Measurements from ENCODE around the gene MAX. TPM values are rescaled to one million over a fixed set of nuclear protein-coding genes. Genes with fewer than 3 reads are reported as not detected.

MAX gene
- total RNA-seq, 1 donor from 2014 or later, result 22.2 TPM

DNA sequence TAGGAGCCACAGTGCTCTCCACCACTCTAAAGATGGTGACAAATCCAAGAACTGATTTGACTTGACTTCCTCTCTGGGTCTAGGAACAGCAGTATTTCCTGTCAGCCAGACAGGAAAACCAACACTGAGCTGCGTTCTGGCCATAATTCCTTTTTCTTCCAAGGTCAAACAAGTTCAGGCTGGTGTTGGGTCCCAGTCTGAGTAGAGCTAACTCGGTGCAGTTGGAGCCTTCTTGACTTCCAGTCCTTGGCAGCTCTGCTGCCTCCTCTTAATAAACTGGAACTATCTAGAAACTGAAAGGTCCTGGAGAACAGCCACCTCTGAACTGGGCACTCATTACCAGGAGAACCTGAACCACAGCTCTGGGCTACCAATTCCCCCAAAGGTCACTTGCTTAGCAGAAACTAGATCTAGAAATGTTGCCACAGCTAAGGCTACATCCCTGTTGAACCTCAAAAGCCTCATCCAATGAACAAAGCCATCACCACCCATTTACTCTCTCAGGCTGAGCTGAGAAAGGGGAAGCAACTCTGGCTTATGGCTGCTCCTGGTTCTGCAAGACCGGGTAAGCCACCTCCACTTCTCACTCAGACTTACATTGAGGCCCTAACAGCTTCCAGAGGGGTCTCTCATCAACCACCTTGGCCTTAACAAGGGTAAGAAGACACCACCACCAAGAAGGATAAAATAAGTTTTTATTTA, 27.7 kb downstream of the MAX start:
- Histone ChIP-seq H3K4me3 (no peak overlapping the region), H3K4me2 (no peak overlapping the region), H3K9ac (no peak overlapping the region), H2AFZ (replicated peaks) (no peak overlapping the region), H3K4me1 (no peaks in the 10 kb centered on the region), H3K9me3 (ENCODE audit: low read depth) (no peaks in the 10 kb centered on the region), H3K27ac (no peak overlapping the region), H3F3A (ENCODE audit: low read depth) (no peaks in the 10 kb centered on the region), H3K36me3 (no peaks in the 10 kb centered on the region), H3K79me2 (ENCODE audit: low read depth) (no peaks in the 10 kb centered on the region), H3K27me3 (no peaks in the 10 kb centered on the region), H4K20me1 (ENCODE audit: low read depth) (no peaks in the 10 kb centered on the region)
- no peak for TF ChIP-seq EZH2 (IDR thresholded peaks at IDR 0.05)
- no peak for TF ChIP-seq CTCF (IDR thresholded peaks at IDR 0.05)
- TF ChIP-seq EZH2phosphoT487 (IDR thresholded peaks at IDR 0.05), result no peak
- Mint-ChIP-seq H3K36me3 (peaks cover 6% of the 10 kb centered on the region), H3K27ac (no peak overlapping the region), H3K27me3 (ENCODE audit: insufficient read depth, low read depth) (no peaks in the 10 kb centered on the region), H3K4me1 (no peaks in the 10 kb centered on the region), H3K9me3 (no peaks in the 10 kb centered on the region), H3K4me3 (no peak overlapping the region)
- no peak for DNase-seq (ENCODE audit: low spot score)

GRCh38 chr14:65073605-65074201, 28.6 kb downstream of the MAX start:
- Mint-ChIP-seq H3K4me1 (no peaks in the 10 kb centered on the region), H3K9me3 (no peaks in the 10 kb centered on the region)

DNA sequence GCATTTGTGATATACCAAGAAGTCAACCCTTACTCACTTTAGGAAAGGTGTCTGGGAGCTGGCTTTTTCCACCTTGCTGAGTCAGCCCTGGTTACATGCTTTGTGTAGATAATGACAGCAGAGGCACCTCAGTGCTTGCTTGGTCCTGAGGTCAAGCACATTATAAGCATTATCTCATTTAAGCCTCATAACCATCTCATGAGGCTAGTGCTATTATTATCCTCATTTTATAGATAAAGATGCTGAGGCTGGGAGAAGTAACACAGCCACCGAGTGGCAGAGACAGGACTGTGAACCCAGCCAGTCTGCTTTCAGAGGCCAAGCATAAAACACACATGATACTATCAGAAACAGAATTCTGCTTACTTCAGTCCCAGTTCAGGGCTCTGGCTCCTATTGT, 29.4 kb downstream of the MAX start:
- Histone ChIP-seq H3K79me2 (ENCODE audit: low read depth) (no peaks in the 10 kb centered on the region), H3K9ac (no peak overlapping the region), H3K4me3 (no peak overlapping the region), H3K27ac (no peak overlapping the region), H2AFZ (replicated peaks) (no peak overlapping the region), H3F3A (ENCODE audit: low read depth) (no peaks in the 10 kb centered on the region), H4K20me1 (ENCODE audit: low read depth) (no peaks in the 10 kb centered on the region), H3K36me3 (no peaks in the 10 kb centered on the region), H3K27me3 (no peaks in the 10 kb centered on the region), H3K4me1 (no peaks in the 10 kb centered on the region), H3K9me3 (ENCODE audit: low read depth) (no peaks in the 10 kb centered on the region), H3K4me2 (no peak overlapping the region)
- DNase-seq (ENCODE audit: low spot score), result no peak
- H3K9me3 Mint-ChIP-seq, result no peaks in the 10 kb centered on the region
- peaks cover 8% of the 10 kb centered on the region for H3K36me3 Mint-ChIP-seq
- no peaks in the 10 kb centered on the region for H3K27me3 Mint-ChIP-seq (ENCODE audit: insufficient read depth, low read depth)
- no peaks in the 10 kb centered on the region for H3K4me1 Mint-ChIP-seq
- TF ChIP-seq EZH2 (IDR thresholded peaks at IDR 0.05), result no peak
- no peak for TF ChIP-seq EZH2phosphoT487 (IDR thresholded peaks at IDR 0.05)
- no peak for TF ChIP-seq CTCF (IDR thresholded peaks at IDR 0.05)
- no peak overlapping the region for H3K27ac Mint-ChIP-seq
- H3K4me3 Mint-ChIP-seq, result no peak overlapping the region

More at GRCh38 chr14:65073605-65074201, 28.6 kb downstream of the MAX start:
- H3K27ac ChIP-seq, result no peak overlapping the region
- TF ChIP-seq EZH2phosphoT487 (IDR thresholded peaks at IDR 0.05) (no peak), CTCF (IDR thresholded peaks at IDR 0.05) (no peak), EZH2 (IDR thresholded peaks at IDR 0.05) (no peak)
- H2AFZ ChIP-seq (replicated peaks), result no peak overlapping the region
- Mint-ChIP-seq H3K4me3 (no peak overlapping the region), H3K36me3 (peaks cover 7% of the 10 kb centered on the region), H3K27ac (no peak overlapping the region), H3K27me3 (ENCODE audit: insufficient read depth, low read depth) (no peaks in the 10 kb centered on the region)
- no peaks in the 10 kb centered on the region for H3K4me1 ChIP-seq
- no peaks in the 10 kb centered on the region for H3K36me3 ChIP-seq
- H3K27me3 ChIP-seq, result no peaks in the 10 kb centered on the region
- H3F3A ChIP-seq (ENCODE audit: low read depth), result no peaks in the 10 kb centered on the region
- no peak for DNase-seq (ENCODE audit: low spot score)
- H4K20me1 ChIP-seq (ENCODE audit: low read depth), result no peaks in the 10 kb centered on the region
- H3K4me3 ChIP-seq, result no peak overlapping the region
- H3K9ac ChIP-seq, result no peak overlapping the region
- no peak overlapping the region for H3K4me2 ChIP-seq
- H3K9me3 ChIP-seq (ENCODE audit: low read depth), result no peaks in the 10 kb centered on the region
- no peaks in the 10 kb centered on the region for H3K79me2 ChIP-seq (ENCODE audit: low read depth)

Measured in neural progenitor cell (in vitro differentiated cells).